Esophagus muscularis mucosa (tissue), 4 donors: Measurements from ENCODE around the gene ANTXRL. TPM values are rescaled to one million over a fixed set of nuclear protein-coding genes. Genes with fewer than 3 reads are reported as not detected.

Source experiments
- DNase-seq: peaks from one replicate; pipeline ENCODE4 v3.0.0-alpha.2; 2017; ENCODE audit errors: extremely low spot score
- H3K27ac ChIP-seq, 4 donors: fragments of 200-600 bp; sonication (generic); replicated peaks in 1 of 4; 1 replicate in 3 of 4; 2 replicates in 1 of 4; pipeline ENCODE4 v1.5.1; 2016 to 2019; ENCODE audit warnings: mild to moderate bottlenecking in 1 of 4
- H3K27me3 ChIP-seq, 4 donors: fragments of 200-600 bp; sonication (generic); one replicate each; pipeline versions ENCODE4 v1.5.1 to v1.6.0; 2016 to 2019
- H3K36me3 ChIP-seq, 4 donors: fragments of 200-600 bp; sonication (generic); one replicate each; pipeline ENCODE4 v1.5.1; 2016 to 2019
- H3K4me1 ChIP-seq, 4 donors: fragments of 200-600 bp; sonication (generic); one replicate each; pipeline ENCODE4 v1.5.1; 2016 to 2019
- H3K4me3 ChIP-seq, 4 donors: fragments of 200-600 bp; sonication (generic); 1 replicate in 2 of 4; 2 replicates in 2 of 4; pipeline ENCODE4 v1.5.1; 2016 to 2019; ENCODE audit warnings: mild to moderate bottlenecking in 4 of 4, moderate library complexity in 1 of 4
- H3K9me3 ChIP-seq, 4 donors: fragments of 200-600 bp; sonication (generic); 1 replicate in 3 of 4; 2 replicates in 1 of 4; pipeline ENCODE4 v1.5.1; 2016 to 2019
- EP300 ChIP-seq: sonication (generic); formaldehyde crosslinking; IDR thresholded peaks from one replicate; pipeline ENCODE4 v1.6.1; 2017; ENCODE audit warnings: antibody characterized with exemption
- POLR2A ChIP-seq: fragments of 450-650 bp; IDR thresholded peaks from one replicate; pipeline ENCODE4 v1.6.1; 2017; ENCODE audit warnings: antibody characterized with exemption, moderate library complexity, mild to moderate bottlenecking, low read depth
- POLR2AphosphoS5 ChIP-seq, 2 donors: sonication (generic); formaldehyde crosslinking; IDR thresholded peaks; one replicate each; pipeline ENCODE4 v1.6.1; 2017; ENCODE audit warnings: antibody characterized with exemption in 2 of 2
- WGBS: methylation state at CpG from one replicate; pipeline ENCODE4 v1.1.5; 2018; 5-methylcytosine and 5-hydroxymethylcytosine counted together
- intact Hi-C: fragments of 100-400 bp; cut with DNase I; formaldehyde crosslinking; loops from one replicate; pipeline ENCODE4 v1.15.1; 2023
- total RNA-seq, 4 donors: library from RNA; depleted of rRNA; stranded (reverse); fragments of >200 nt; gene quantifications; one replicate each; pipeline versions ENCODE4 v1.1.0 to v1.2.1, GENCODE V29; 2016
- TF ChIP-seq, protein P1 (sequence below), 3 experiments: fragments of 200-600 bp in 2 of 3; fragments of 450-650 bp in 1 of 3; sonication (generic) in 2 of 3; IDR thresholded peaks; one replicate each; pipeline ENCODE4 v1.5.1; 2017 to 2019; ENCODE audit warnings: antibody characterized with exemption in 3 of 3, mild to moderate bottlenecking in 2 of 3, moderate library complexity in 1 of 3

ANTXRL gene
- total RNA-seq, 4 donors from 2014 or later, result not detected

DNA sequence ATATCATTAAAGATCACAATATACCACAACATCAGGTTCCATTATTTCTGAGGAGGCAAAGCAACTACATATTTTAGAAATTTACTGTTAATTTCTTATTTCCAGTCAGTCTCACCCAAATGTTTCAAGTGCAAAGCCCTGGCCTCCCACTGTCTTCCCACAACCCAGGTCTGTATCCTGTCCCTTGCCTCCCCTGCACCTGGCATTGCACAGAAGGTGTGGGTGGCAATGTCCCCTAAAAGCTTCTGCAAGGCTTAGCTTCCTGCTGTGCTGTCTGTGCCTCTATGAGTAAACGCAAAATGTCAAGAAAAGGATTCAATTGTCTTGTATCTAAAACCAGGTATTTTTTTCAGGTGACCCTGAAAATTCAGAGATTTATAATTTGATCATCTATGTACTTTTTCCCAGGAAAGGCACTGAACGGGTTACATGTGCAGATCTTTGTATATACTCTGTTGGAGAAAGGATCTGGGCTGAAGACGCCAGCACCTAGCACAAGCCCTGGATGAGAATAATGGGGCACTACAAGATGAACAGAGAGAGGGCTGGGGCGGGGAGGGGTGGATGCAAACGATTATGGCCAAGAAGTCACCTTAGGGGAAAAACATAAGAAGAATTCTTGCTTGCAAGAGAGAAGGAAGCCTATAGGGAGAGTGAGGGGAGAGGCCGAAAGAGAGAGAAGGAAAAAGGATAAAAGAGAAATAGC is 3.1 kb upstream of the ANTXRL start:
- peak overlapping the region; percentile 67 to 88 (median 82) for H3K27ac ChIP-seq
- TF ChIP-seq POLR2AphosphoS5 (IDR thresholded peaks at IDR 0.05) (no peak), POLR2A (no peak), EP300 (no peak)
- TF ChIP-seq, protein P1, sequence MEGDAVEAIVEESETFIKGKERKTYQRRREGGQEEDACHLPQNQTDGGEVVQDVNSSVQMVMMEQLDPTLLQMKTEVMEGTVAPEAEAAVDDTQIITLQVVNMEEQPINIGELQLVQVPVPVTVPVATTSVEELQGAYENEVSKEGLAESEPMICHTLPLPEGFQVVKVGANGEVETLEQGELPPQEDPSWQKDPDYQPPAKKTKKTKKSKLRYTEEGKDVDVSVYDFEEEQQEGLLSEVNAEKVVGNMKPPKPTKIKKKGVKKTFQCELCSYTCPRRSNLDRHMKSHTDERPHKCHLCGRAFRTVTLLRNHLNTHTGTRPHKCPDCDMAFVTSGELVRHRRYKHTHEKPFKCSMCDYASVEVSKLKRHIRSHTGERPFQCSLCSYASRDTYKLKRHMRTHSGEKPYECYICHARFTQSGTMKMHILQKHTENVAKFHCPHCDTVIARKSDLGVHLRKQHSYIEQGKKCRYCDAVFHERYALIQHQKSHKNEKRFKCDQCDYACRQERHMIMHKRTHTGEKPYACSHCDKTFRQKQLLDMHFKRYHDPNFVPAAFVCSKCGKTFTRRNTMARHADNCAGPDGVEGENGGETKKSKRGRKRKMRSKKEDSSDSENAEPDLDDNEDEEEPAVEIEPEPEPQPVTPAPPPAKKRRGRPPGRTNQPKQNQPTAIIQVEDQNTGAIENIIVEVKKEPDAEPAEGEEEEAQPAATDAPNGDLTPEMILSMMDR (IDR thresholded peaks at IDR 0.05), result no peak
- intact Hi-C loops, result loop anchor here (2.0 kb wide), 1 partner anchor 177 kb away; no protein-coding TSS in a partner anchor

DNA sequence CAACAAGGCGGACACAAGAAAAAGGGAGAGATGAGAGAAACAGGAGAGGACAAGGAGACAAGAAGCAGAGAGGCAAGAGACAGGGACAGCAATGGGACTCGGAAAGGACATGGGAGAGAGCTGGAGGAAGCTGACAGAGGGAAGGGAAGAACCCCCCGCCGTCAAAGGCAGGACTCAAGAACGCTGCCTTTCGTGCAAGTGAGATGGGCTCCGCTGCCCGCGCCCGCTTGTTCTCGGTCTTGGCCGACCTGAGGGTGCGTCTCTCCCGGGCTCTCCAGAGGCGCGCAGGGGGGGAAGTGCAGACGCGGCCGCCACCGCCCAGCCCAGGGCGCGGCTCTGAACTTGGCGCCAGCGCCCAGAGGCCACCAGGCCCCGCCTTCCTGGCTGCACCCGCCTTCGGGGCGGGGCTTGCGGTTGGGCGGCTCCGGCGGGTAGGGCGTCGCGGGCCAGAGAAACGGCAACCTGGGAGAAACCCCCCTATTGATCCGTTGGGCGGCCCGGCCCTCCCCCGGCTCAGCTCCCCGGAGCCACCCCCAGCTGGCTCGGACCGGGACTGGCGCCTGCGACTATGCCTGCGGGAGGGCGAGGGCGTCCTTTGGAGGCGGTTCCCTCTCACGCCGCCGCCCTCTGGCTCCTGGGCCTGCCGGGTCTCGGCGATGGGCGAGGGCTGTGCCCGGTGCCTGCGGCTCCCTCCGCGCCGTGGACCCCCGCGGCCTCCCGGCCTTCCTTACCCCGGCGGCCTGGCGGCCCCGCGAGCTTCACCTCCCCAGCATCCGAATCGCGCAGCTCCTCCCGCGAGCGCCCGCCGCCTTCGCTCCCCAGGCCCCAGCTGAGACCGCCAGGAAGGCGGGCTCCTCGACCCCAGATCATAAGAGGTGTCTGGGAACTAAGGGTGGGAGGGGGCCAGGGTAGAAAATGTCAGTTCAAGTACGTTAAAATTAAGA is 2.2 kb upstream of the ANTXRL start:
- H3K9me3 ChIP-seq, result no peaks in the 10 kb centered on the region
- H3K36me3 ChIP-seq, result no peaks in the 10 kb centered on the region
- H3K27ac ChIP-seq, result peak overlapping the region; percentile 67 to 88 (median 82)
- TF ChIP-seq, protein P1 (IDR thresholded peaks at IDR 0.05), result no peak
- TF ChIP-seq POLR2AphosphoS5 (IDR thresholded peaks at IDR 0.05), result peak; percentile 66 to 78
- DNase-seq, result no peak
- intact Hi-C loops, result no loop called here
- peaks cover 20 to 32% (median 29%) of the 10 kb centered on the region in 4 donors for H3K4me1 ChIP-seq
- no peaks in the 10 kb centered on the region for H3K27me3 ChIP-seq
- H3K4me3 ChIP-seq, result peak overlapping the region; percentile 63 to 81 (median 69)
- WGBS, result 3% methylated on average over 31 of the region's 82 CpGs

More for the DNA sequence above, 3.1 kb upstream of the ANTXRL start:
- Histone ChIP-seq H3K27me3 (no peaks in the 10 kb centered on the region), H3K9me3 (no peaks in the 10 kb centered on the region), H3K4me3 (peak overlapping the region; percentile 63 to 81 (median 69)), H3K4me1 (peaks cover 20 to 32% (median 29%) of the 10 kb centered on the region in 4 donors), H3K36me3 (no peaks in the 10 kb centered on the region)
- 18% methylated on average over 6 of the region's 6 CpGs for WGBS
- no peak for DNase-seq

DNA sequence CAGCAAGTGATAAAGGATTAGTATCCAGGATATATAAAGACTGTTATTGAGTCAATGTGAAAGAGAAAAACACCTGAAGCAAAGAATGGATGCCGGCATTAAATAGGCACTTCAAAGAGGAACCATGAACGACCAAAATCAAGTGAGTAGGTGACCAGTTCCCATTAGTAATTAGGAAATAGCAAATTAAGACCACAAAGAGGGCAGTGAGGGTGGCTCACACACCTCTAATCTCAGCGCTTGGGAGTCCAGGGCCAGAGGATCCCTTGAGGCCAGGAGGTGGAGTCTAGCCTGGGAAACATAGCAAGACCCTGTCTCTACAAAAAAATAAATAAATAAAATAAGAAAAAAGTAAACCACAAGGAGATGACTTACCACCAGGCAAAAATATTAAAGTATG is 1.5 kb upstream of the ANTXRL start:
- intact Hi-C loops, result no loop called here
- Histone ChIP-seq H3K27ac (peak overlapping the region; percentile 67 to 88 (median 82)), H3K4me1 (peaks cover 20 to 32% (median 29%) of the 10 kb centered on the region in 4 donors)

DNA sequence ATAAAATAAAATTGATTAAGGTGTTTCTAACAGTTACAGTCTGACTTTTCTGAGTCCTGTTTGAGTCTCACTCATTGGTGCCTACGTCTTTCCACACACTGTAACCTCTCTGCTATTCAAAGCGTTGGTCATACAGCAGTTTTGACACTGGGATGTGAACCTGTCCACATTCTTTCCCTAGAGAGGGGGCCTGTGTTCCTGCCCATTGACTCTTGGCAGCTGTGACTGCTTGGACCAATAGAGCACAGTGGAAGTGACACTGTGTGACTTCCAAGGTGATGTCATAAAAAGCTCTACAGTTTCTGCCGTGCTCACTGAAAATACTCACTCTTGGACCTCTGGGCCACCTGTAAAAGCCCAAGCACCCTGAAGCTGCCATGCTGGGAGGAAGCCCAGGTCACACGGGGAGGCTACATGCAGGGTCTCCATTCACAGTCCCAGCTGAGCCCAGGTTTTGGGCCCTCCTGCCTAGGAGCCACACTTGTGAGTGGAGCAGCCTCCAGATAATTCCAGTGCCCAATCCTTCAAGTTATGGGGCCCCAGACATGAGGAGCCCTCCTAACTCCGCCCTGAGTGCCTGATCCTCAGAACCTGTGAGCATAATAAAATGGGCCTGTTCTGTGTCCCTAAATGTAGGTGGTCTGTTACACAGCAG is 704 bp upstream of the ANTXRL start:
- Histone ChIP-seq H3K27me3 (no peaks in the 10 kb centered on the region), H3K36me3 (no peaks in the 10 kb centered on the region), H3K27ac (no peak overlapping the region), H3K9me3 (no peaks in the 10 kb centered on the region), H3K4me3 (no peak overlapping the region), H3K4me1 (peaks cover 20 to 32% (median 29%) of the 10 kb centered on the region in 4 donors)
- DNase-seq, result no peak
- intact Hi-C loops, result no loop called here
- no peak for TF ChIP-seq POLR2A
- no peak for TF ChIP-seq EP300
- TF ChIP-seq, protein P1 (IDR thresholded peaks at IDR 0.05), result no peak
- TF ChIP-seq POLR2AphosphoS5 (IDR thresholded peaks at IDR 0.05), result no peak
- whole genome bisulfite sequencing, result 88% methylated on average over 4 of the region's 5 CpGs

More for the DNA sequence above, 1.5 kb upstream of the ANTXRL start:
- H3K4me3 ChIP-seq, result peak overlapping the region; percentile 63 to 81 (median 69)
- TF ChIP-seq POLR2AphosphoS5 (IDR thresholded peaks at IDR 0.05) (no peak), POLR2A (no peak), EP300 (no peak)
- TF ChIP-seq, protein P1 (IDR thresholded peaks at IDR 0.05), result no peak
- no peak for DNase-seq
- H3K36me3 ChIP-seq, result no peaks in the 10 kb centered on the region
- no peaks in the 10 kb centered on the region for H3K9me3 ChIP-seq
- 70% methylated on average over 3 of the region's 3 CpGs for WGBS
- no peaks in the 10 kb centered on the region for H3K27me3 ChIP-seq
